Epidermal melanocyte (primary cell): ENCODE measurements around the gene ADIPOR2.
"Not testable (repeated sequence)": the region's sequence is repeated elsewhere in the genome, so short reads cannot be mapped to it uniquely, and the experiment has no call there.

Source experiments
- DNase-seq: peaks from one replicate; pipeline ENCODE4 v3.0.0; 2011; ENCODE audit warnings: low spot score; ENCODE audit not compliant: insufficient read length

The ADIPOR2 gene

GRCh38 chr12:1663440-1664132 is 27.3 kb upstream of the ADIPOR2 start:
- DNase-seq = no peak

- DNase-seq = no peak
These were observed 25.5 kb upstream of the ADIPOR2 start for GRCh38 chr12:1665366-1665765.

- no peak for DNase-seq
These were observed 24.7 kb upstream of the ADIPOR2 start for GRCh38 chr12:1666215-1666614.

GRCh38 chr12:1666685-1667162 is 24.1 kb upstream of the ADIPOR2 start:
- no peak for DNase-seq

GRCh38 chr12:1668833-1669543 is 21.9 kb upstream of the ADIPOR2 start:
- no peak for DNase-seq

- no peak for DNase-seq
These were observed 20.3 kb upstream of the ADIPOR2 start for GRCh38 chr12:1670358-1671268.

- no peak for DNase-seq
These were observed 14.8 kb upstream of the ADIPOR2 start for GRCh38 chr12:1676043-1676442.

- no peak for DNase-seq
These were observed 9.9 kb upstream of the ADIPOR2 start for GRCh38 chr12:1680804-1681492.

GRCh38 chr12:1681493-1681807 is 9.4 kb upstream of the ADIPOR2 start:
- DNase-seq = no peak

- DNase-seq = no peak
These were observed 2.7 kb upstream of the ADIPOR2 start for GRCh38 chr12:1688086-1688710.

- no peak for DNase-seq
These were observed 495 bp downstream of the ADIPOR2 start for GRCh38 chr12:1691123-1692007.

GRCh38 chr12:1692226-1692625 is 1.4 kb downstream of the ADIPOR2 start:
- no peak for DNase-seq

- no peak for DNase-seq
These were observed 2.2 kb downstream of the ADIPOR2 start for GRCh38 chr12:1692895-1693610.

- not testable (repeated sequence) for DNase-seq
These were observed 4.2 kb downstream of the ADIPOR2 start for GRCh38 chr12:1695097-1695496.

GRCh38 chr12:1695886-1696670 is 5.2 kb downstream of the ADIPOR2 start:
- DNase-seq = no peak

- DNase-seq = no peak
These were observed 5.9 kb downstream of the ADIPOR2 start for GRCh38 chr12:1696800-1697199.

GRCh38 chr12:1697271-1697670 is 6.4 kb downstream of the ADIPOR2 start:
- DNase-seq = no peak

- no peak for DNase-seq
These were observed 7.8 kb downstream of the ADIPOR2 start for GRCh38 chr12:1698720-1699119.

- DNase-seq = no peak
These were observed 11.8 kb downstream of the ADIPOR2 start for GRCh38 chr12:1702713-1703112.
